Stimulated activated CD8-positive, alpha-beta memory T cell treated with anti-CD3 and anti-CD28 coated beads, Interleukin-15, amount 100 ng/mL, for 1 hour (primary cell): ENCODE measurements around the gene ATAD1.

Experiments used
- DNase-seq: peaks from one replicate; pipeline ENCODE4 v3.0.0-alpha.2; 2020; ENCODE audit warnings: low read depth

ATAD1 gene

DNA sequence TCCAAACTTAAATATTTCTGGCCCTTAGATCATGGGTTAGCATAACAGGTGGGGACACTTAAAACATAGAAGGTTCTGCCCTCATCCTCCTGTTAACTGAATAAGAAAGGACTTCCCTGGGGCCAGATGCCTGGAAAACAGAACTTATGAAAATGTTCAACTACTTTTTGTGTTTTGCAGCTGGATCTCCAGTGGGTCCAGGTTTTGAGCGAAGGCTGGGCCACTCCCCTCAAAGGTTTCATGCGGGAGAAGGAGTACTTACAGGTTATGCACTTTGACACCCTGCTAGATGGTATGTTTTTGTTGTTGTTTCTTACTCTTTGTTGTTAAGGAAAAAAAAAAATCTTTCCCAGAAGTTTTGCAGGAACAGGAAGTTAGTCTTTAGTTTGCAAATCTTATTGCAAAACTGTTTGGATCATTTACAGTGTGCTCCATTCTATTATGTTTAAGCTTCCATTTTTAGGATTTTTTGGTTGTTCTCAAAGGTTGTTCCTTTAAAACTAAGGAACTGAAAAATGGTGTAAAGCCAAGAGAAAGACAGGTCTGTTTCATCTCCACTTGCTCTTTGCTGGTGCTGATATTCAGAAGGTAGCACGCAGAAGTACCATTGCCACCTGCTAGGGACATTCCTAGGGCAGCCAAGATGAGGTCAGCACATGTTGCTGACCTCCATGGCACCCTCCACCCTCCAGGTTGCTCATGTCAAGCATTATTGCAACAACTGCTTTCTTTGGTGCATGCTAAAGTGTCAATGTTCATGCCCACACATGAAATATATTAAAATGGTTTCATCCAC, 102.3 kb downstream of the ATAD1 start:
- DNase-seq, result no peak

DNA sequence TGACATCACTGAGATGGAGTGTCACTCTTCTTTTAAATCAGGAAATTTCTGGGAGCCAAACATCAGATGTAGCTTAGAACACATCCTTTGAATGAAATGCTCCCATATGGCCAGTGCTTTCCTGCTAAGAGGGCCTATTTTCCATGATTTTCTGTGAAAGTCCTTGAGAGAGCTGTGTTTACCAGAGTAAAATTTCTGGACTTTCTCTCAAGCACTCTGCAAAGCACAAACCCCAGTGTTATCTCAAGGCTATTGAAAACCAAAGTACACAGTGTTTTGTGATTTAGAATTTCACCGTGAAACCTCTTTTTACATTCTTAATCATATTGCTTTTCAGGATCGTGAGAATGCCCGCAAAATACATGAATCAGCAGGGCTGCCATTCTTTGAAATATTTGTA, 104.3 kb downstream of the ATAD1 start:
- no peak for DNase-seq

DNA sequence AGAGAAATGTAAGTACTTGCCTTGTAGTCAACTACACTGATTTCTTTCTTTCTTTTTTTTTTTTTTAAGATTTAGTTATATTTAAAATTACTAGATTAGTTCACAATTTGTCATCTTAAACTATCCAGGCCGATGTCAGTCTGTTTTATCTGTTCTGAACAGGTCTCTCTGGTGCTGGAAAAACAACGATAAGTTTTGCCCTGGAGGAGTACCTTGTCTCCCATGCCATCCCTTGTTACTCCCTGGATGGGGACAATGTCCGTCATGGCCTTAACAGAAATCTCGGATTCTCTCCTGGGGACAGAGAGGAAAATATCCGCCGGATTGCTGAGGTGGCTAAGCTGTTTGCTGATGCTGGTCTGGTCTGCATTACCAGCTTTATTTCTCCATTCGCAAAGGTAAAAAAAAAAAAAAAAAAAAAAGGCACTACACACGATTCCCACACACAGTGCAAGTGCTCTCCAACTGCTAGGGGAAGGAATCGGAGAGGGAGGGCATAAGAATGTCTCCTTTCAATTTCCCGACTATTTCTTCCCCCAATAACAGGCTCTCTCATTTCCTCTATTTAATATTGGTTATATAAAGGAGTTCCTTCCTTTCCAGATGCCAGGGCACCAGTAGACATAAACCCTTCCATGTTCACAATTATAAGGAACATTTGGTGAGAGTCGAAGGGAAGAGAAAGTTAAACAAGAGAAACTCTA, 105.0 kb downstream of the ATAD1 start:
- no peak for DNase-seq

DNA sequence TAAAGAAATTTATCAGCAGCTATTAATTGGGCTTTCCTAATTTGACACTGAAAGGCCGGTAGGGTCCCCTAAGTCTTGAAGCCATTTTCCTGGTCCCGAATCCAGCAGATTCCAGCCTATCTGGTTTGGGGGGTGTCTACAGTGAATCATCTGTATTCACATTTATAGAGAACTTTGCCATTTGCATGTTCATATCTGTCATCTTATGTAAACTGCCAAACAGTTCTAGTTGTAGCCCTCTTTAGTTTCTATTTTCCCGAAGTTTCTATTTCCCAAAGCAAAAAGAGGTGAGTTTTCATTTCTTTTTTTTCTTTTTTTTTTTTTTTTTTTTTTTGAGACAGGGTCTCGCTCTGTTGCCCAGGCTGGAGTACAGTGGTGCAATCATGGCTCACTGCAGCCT, 110.8 kb downstream of the ATAD1 start:
- no peak for DNase-seq

DNA sequence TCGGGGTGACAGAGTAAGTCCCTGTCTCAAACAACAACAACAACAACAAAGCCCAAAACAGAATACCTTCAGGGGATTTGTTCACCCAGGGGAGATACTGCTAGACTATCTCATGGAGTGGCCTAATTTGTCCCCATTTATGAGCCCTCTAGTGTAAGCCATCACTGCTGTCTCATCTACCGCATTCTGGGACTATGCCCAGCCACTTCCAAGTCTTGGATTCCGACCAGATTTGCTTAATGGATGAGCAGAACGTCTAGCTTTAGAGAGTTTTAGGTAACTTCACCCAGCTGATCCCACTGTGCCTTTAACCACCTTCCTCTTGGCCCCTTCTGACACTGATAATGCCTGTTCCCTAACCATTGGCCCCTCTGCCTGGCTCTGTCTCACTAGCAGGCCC, 111.3 kb downstream of the ATAD1 start:
- no peak for DNase-seq

DNA sequence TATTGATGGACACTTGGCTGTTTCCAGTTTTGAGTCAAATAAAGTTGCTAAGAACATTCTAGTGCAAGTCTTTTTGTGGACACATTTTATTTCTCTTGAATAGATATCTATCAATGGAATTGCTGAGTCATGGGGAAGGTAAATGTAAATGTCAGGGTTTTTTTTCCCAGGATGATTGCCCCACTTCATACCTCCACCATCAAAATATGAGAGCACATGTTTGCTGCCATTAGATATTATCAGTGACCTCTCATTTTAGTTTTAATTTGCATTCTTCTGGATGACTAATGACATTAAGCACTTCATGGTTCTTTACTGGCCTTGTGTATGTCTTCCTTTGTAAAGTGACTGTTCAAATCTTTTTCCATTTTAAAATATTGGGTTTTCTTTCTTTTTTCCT, 112.7 kb downstream of the ATAD1 start:
- no peak for DNase-seq

DNA sequence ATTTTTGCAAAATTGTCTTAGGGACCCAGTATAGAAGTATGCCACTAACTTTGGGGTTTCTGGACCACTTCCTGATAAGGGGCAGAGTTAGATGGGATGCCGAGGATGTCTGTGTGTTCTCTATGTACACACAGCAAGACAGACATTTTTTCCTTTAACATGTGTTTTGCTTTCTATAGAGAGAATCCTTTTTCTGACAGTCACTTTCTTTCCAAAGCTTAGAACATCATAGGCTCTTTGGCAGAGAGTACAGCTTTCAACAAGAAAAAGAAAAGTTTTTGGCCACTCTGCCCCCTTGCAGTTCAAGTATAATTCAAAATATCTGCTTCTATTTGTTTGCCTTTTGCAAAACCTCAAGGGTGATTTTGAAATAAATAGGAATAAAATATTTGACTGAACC, 114.3 kb downstream of the ATAD1 start:
- DNase-seq, result no peak

DNA sequence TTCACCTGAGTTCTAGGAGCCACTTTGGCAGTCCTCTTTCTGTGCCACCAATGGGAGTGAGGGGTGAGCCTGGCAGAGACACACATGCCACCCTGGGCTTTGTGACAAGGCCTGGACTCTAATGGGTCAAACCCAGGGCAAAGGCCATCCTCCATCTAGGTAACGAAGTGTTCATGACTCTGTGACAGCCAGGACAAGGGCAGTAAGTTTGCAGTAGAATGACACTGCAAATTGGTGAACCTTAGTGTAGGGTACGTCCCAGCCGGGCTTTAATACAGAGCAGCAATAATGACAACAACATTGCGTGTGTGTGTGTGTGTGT, 115.1 kb downstream of the ATAD1 start:
- no peak for DNase-seq

DNA sequence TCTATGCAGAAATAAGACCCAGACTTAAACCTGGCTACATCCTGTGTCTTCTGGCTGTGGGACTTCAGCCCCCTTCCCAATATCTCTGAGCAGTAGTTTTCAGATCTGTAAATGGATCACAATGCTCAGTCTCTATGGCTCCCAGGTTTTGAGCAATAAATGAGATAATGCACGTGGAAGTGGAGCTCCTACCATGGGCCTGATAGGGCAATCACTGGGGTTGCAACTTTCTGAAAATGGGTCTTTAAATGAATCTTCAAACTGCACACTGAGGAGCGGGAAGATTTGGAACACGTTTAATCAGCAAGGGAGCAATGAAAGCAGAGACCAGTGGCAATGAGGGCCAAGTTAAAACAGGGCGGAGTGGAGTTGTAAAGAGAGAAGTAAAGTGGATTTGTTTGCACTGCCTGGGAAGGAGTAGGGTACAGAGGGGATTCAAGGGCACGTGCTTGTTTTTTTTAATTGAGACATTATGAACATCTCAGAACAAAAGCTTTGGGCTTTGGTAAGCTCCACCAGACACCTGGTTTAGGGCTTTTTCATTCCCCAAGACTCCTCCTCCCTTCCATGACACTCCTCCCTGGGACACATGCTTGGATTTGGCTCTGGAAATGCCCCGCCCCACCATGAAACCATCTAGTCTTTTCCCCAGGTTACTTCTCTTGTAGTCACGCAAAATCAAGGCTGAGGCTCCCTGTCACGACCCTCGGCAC, 115.6 kb downstream of the ATAD1 start:
- DNase-seq, result no peak
